HepG2 (cell line): ENCODE data around the gene C1RL. TPM values are rescaled to one million over a fixed set of nuclear protein-coding genes. Genes with fewer than 3 reads are reported as not detected.

Experiments
- ATAC-seq: fragments of 200-7000 bp; cut with Tn5 transposase; 3 replicates; pipeline ENCODE4 v1.9.1; 2020; ENCODE audit warnings: mild to moderate bottlenecking, moderate library complexity
- BruUV-seq: library from RNA; stranded (reverse); fragments of 400-500 nt; replicated peaks from 2 replicates; lab custom pipeline; 2021; lab: Mats Ljungman, UMichigan
- CTCF ChIA-PET: fragments of 300-600 bp; formaldehyde crosslinking; extraction: SDS; loops from one replicate; lab custom pipeline; 2021; ENCODE audit warnings: low total read pairs, inconsistent platforms, low intra/inter-chr PET ratio; lab: Yijun Ruan, JAX
- POLR2A ChIA-PET: fragments of 350-600 bp; sonication (Branson Sonifier 250); formaldehyde crosslinking; loops from one replicate; lab custom pipeline; 2020; ENCODE audit warnings: antibody characterized with exemption, inconsistent platforms; lab: Yijun Ruan, JAX
- DNase-seq: peaks from one replicate; pipeline ENCODE4 v3.0.0-alpha.2; 2015; ENCODE audit warnings: low spot score
- FAIRE-seq: peaks from 3 replicates; lab custom pipeline; 2011; peaks lifted over from hg19 to GRCh38; lab: Jason Lieb, UNC
- H2AFZ ChIP-seq: one replicate; pipeline ENCODE4 v1.6.1; 2011; ENCODE audit warnings: low read length, inconsistent platforms
- H3K27ac ChIP-seq: fragments of 300-600 bp; 3 replicates; pipeline ENCODE4 v1.8.0; 2011; ENCODE audit warnings: mixed run types, mild to moderate bottlenecking, mixed read lengths, low read length, inconsistent platforms; ENCODE audit not compliant: insufficient read depth; ENCODE audit errors: extremely low read length
- H3K27me3 ChIP-seq, 2 experiments: fragments of 200-600 bp in 1 of 2; 2 replicates in 1 of 2; 3 replicates in 1 of 2; pipeline versions ENCODE4 v1.6.0 to v1.8.0; 2011; ENCODE audit warnings: low read length in 2 of 2, mild to moderate bottlenecking in 2 of 2, moderate library complexity in 2 of 2, inconsistent platforms in 1 of 2; ENCODE audit not compliant: insufficient read depth in 2 of 2, control insufficient read depth in 1 of 2
- H3K36me3 ChIP-seq, 2 experiments: fragments of 200-600 bp in 1 of 2; replicated peaks in 1 of 2; 2 replicates in 1 of 2; 3 replicates in 1 of 2; pipeline versions ENCODE4 v1.5.1 to v1.8.0; 2011; ENCODE audit warnings: low read length in 2 of 2, inconsistent platforms in 1 of 2; ENCODE audit not compliant: insufficient read depth in 2 of 2, control insufficient read depth in 1 of 2
- H3K4me1 ChIP-seq: 2 replicates; pipeline ENCODE4 v1.5.1; 2012; ENCODE audit warnings: low read length, inconsistent platforms; ENCODE audit not compliant: insufficient read depth
- H3K4me2 ChIP-seq: 2 replicates; pipeline ENCODE4 v1.6.0; 2011; ENCODE audit warnings: low read depth, low read length, inconsistent platforms
- H3K4me3 ChIP-seq, 3 experiments: fragments of 200-600 bp in 1 of 3; sonication (generic), shearing (Covaris generic) in 1 of 3; replicated peaks in 1 of 3; 2 replicates each; pipeline ENCODE4 v1.5.1; 2011 to 2016; ENCODE audit warnings: low read length in 3 of 3, inconsistent platforms in 2 of 3, low read depth in 2 of 3, mild to moderate bottlenecking in 2 of 3, control low read depth in 1 of 3, mixed read lengths in 1 of 3; ENCODE audit not compliant: insufficient read depth in 1 of 3
- H3K79me2 ChIP-seq: one replicate; pipeline ENCODE4 v1.6.1; 2011; ENCODE audit warnings: low read length, inconsistent platforms; ENCODE audit not compliant: insufficient read depth
- H3K9ac ChIP-seq: 2 replicates; pipeline ENCODE4 v1.6.0; 2011; ENCODE audit warnings: mild to moderate bottlenecking, low read depth, low read length, inconsistent platforms; ENCODE audit not compliant: insufficient read depth
- H3K9me3 ChIP-seq: 2 replicates; pipeline ENCODE4 v1.5.1; 2012; ENCODE audit warnings: mild to moderate bottlenecking, low read length
- H4K20me1 ChIP-seq: 2 replicates; pipeline ENCODE4 v1.6.0; 2011; ENCODE audit warnings: inconsistent platforms, mild to moderate bottlenecking, low read length, moderate library complexity; ENCODE audit not compliant: insufficient read depth
- CSRNP2 ChIP-seq: sonication (generic); formaldehyde crosslinking; conservative IDR thresholded peaks from 2 replicates; pipeline ENCODE4 v1.8.0; 2022; ENCODE audit warnings: low read depth, missing genetic modification reagents
- FOXP4 ChIP-seq: sonication (generic); formaldehyde crosslinking; IDR thresholded peaks from 2 replicates; pipeline ENCODE4 v1.4.0; 2020; ENCODE audit warnings: missing genetic modification reagents
- HMGXB4 ChIP-seq, 2 experiments: sonication (generic) in 1 of 2; formaldehyde crosslinking in 1 of 2; IDR thresholded peaks; 2 replicates each; pipeline versions ENCODE4 v1.4.0 to v1.6.1; 2018 to 2020; ENCODE audit warnings: missing genetic modification reagents in 2 of 2, borderline replicate concordance in 1 of 2, low read depth in 1 of 2, mild to moderate bottlenecking in 1 of 2, missing biosample characterization in 1 of 2
- HNF4G ChIP-seq, 2 experiments: sonication (generic) in 1 of 2; formaldehyde crosslinking in 1 of 2; IDR thresholded peaks; 2 replicates each; pipeline versions ENCODE4 v1.4.0 to v1.6.1; 2011 to 2020; ENCODE audit warnings: borderline replicate concordance in 2 of 2, low read depth in 2 of 2, mild to moderate bottlenecking in 2 of 2, low read length in 1 of 2, missing genetic modification reagents in 1 of 2, moderate library complexity in 1 of 2
- MXD1 ChIP-seq: sonication (generic); formaldehyde crosslinking; IDR thresholded peaks from 2 replicates; pipeline ENCODE4 v1.4.0; 2020; ENCODE audit warnings: mild to moderate bottlenecking, missing genetic modification reagents
- RFX1 ChIP-seq: fragments of 450-650 bp; IDR thresholded peaks from 2 replicates; pipeline ENCODE4 v1.6.1; 2017
- SP140L ChIP-seq: sonication (generic); formaldehyde crosslinking; IDR thresholded peaks from 2 replicates; pipeline ENCODE4 v1.4.0; 2020; ENCODE audit warnings: missing genetic modification reagents, borderline replicate concordance
- ZNF746 ChIP-seq: sonication (generic); formaldehyde crosslinking; IDR thresholded peaks from 2 replicates; pipeline ENCODE4 v1.8.0; 2022; ENCODE audit warnings: mild to moderate bottlenecking, missing genetic modification reagents
- ZNF768 ChIP-seq: sonication (generic); formaldehyde crosslinking; IDR thresholded peaks from 2 replicates; pipeline ENCODE4 v1.4.0; 2020; ENCODE audit warnings: missing genetic modification reagents
- ZSCAN12 ChIP-seq: sonication (generic); formaldehyde crosslinking; IDR thresholded peaks from 2 replicates; pipeline ENCODE4 v1.9.0; 2021; ENCODE audit warnings: mild to moderate bottlenecking, missing genetic modification reagents
- WGBS: methylation state at CpG from one replicate; pipeline ENCODE4 v1.1.6; 2017; ENCODE audit warnings: low lambda C conversion rate; 5-methylcytosine and 5-hydroxymethylcytosine counted together
- in situ Hi-C: cut with HindIII; loops from 2 replicates; pipeline ENCODE4 v1.10.0; 2017; ENCODE audit warnings: low pct_unique_long_range_greater_than_20kb; ENCODE audit not compliant: extremely low pct_ligation_motif_present
- intact Hi-C: fragments of 100-400 bp; cut with micrococcal nuclease; formaldehyde crosslinking; loops from one replicate; pipeline ENCODE4 v1.10.0; 2022; ENCODE audit not compliant: unreplicated experiment
- polyA plus RNA-seq, 8 experiments: library from polyadenylated mRNA; depleted of rRNA in 3 of 8; stranded (reverse) in 7 of 8; unstranded in 1 of 8; fragments of >200 nt; fragmentation: Illumina TruSeq in 4 of 8; extraction: Trizol in 4 of 8; gene quantifications; 2 replicates each; pipeline versions ENCODE4 v1.2.1 to v1.2.3, GENCODE V29; 2011 to 2016; ENCODE audit warnings: low read depth in 4 of 8, missing spikeins in 1 of 8, mixed read lengths in 1 of 8; ENCODE audit not compliant: insufficient read depth in 1 of 8
- total RNA-seq, 5 experiments: library from RNA; depleted of rRNA; stranded (reverse); fragments of >200 nt; fragmentation: Illumina TruSeq; extraction: Trizol; gene quantifications; 2 replicates each; pipeline ENCODE4 v1.2.3, GENCODE V29; 2016; ENCODE audit warnings: low read depth in 1 of 5

Gene C1RL
- total and polyA plus RNA-seq, 2 of the 13 experiments (the other 11 are each of a cell fraction or from before 2014, with no cell fraction given), result 28.9 to 53.1 TPM

GRCh38 chr12:7064516-7064915 lies 44.5 kb downstream of the C1RL start (continued):
- no peak for TF ChIP-seq HMGXB4 (CRISPR knock-in tag; IDR thresholded peaks at IDR 0.05; ENCODE audit: borderline replicate concordance in 1 of 2, low read depth in 1 of 2)
- no peak for TF ChIP-seq ZNF746 (CRISPR knock-in tag)

GRCh38 chr12:7061596-7061995 lies 47.4 kb downstream of the C1RL start:
- in situ Hi-C loops, result loop anchor here (10.0 kb wide), 1 partner anchor 53 kb away; no protein-coding TSS in a partner anchor
- DNase-seq (peak; percentile 40), FAIRE-seq (peak; percentile 32), ATAC-seq (no peak; the same call in 2 of the 3 replicates)
- H3K27ac ChIP-seq, result no peak overlapping the region
- intact Hi-C loops, result loop anchor here (2.0 kb wide), 1 partner anchor 17 kb away; no protein-coding TSS in a partner anchor
- H3K4me3 ChIP-seq, result 0 out of 6 replicates have a peak overlapping the region, but pooled peaks of 1 of the 3 experiments have one; percentile 2
- BruUV-seq, result no TSS peak
- no peaks in the 10 kb centered on the region for H3K9me3 ChIP-seq
- ChIA-PET POLR2A (interaction anchor here (0.5 to 3.0 kb wide), 10 partner anchors 13 to 448 kb away, joined by 3 to 45 read pairs (median 4); partner anchors contain the start of genes C12orf57, C1RL, LPCAT3 and RNU7-1), CTCF (interaction anchor here (2.0 to 3.3 kb wide), 3 partner anchors 31 to 52 kb away, joined by 12 to 45 read pairs (median 16); partner anchors contain the start of genes C1R and C1RL)
- no peaks in the 10 kb centered on the region for H4K20me1 ChIP-seq
- no peaks in the 10 kb centered on the region for H3K36me3 ChIP-seq
- H3K79me2 ChIP-seq, result no peaks in the 10 kb centered on the region
- H3K4me2 ChIP-seq, result peak overlapping the region; percentile 71
- H2AFZ ChIP-seq, result no peak overlapping the region
- peaks cover 57% of the 10 kb centered on the region for H3K4me1 ChIP-seq
- WGBS, result 17% methylated on average over 7 of the region's 7 CpGs
- no peaks in the 10 kb centered on the region for H3K27me3 ChIP-seq
- H3K9ac ChIP-seq, result no peak overlapping the region
- TF ChIP-seq HNF4G (IDR thresholded peaks at IDR 0.05; ENCODE audit: borderline replicate concordance, low read depth, low read length) (0 out of 2 replicates have a peak, but pooled peaks have one; percentile 30), HNF4G (CRISPR knock-in tag; IDR thresholded peaks at IDR 0.05; ENCODE audit: borderline replicate concordance, low read depth) (no peak), ZSCAN12 (CRISPR knock-in tag) (no peak), RFX1 (no peak), FOXP4 (CRISPR knock-in tag) (0 out of 2 replicates have a peak, but pooled peaks have one; percentile 13), CSRNP2 (CRISPR knock-in tag) (no peak), ZNF768 (CRISPR knock-in tag) (no peak), SP140L (CRISPR knock-in tag) (no peak), MXD1 (no peak)
